ENCODE measurements around the gene CCDC167.

- TF ChIP-seq CTCF (IDR thresholded peaks at IDR 0.05; ENCODE audit: insufficient read depth, low read length) (no peak), POLR2AphosphoS5 (IDR thresholded peaks at IDR 0.05; ENCODE audit: low read depth) (no peak), REST (IDR thresholded peaks at IDR 0.05; ENCODE audit: insufficient replicate concordance, low read depth) (no peak)
These were observed 6.8 kb upstream of the CCDC167 start for GRCh38 chr6:37506479-37506878.

Data from HL-60 (cell line).